ENCODE data around the gene ZSCAN22.
"Not testable (repeated sequence)": the region's sequence is repeated elsewhere in the genome, so short reads cannot be mapped to it uniquely, and the experiment has no call there.

Gene ZSCAN22

DNA sequence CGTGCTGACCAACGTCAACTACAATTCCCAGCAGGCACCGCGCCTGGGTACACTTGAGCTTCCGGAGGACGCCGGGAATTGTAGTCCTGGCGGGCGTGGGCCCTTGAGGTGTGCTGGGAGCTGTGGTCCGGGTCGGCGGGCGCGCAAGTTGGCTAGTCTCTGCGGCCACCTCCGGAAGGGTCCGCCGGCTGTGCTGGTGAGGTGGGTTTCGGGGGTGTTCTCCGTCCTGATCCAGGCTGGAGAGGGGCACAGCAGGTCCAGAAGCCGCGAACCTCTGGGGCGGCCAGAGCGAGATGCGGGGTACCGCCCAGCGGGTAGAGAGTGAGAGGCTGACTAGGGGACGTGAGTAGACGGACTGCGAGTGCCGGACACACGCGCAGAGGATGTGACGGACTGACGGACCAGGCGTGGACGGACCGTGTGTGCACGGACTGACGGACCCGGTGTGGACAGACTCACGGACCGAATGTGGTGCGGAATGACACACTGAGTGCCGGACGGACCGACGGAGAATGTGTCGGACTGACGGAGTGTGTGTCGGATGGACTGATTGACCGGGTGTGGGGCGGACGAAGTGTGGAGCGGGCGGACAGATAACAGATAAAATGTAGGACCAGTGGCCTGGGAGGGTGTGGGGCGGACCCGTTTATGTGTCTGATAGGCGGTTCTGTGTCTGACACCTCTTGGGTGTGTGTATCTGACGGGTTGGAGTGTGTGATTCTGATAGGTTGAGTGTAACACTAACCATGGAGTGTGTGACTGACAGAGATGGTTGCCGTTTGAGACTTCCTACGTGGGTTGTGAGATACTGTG is at the start of gene ZSCAN22:
TSS of gene ZSCAN22 (plus strand) at position 81 of the 813 bp plus-strand sequence. CDS start 7,809 bp downstream, outside the sequence.
- DNase-seq (ENCODE audit: low spot score): peak; percentile 94

DNA sequence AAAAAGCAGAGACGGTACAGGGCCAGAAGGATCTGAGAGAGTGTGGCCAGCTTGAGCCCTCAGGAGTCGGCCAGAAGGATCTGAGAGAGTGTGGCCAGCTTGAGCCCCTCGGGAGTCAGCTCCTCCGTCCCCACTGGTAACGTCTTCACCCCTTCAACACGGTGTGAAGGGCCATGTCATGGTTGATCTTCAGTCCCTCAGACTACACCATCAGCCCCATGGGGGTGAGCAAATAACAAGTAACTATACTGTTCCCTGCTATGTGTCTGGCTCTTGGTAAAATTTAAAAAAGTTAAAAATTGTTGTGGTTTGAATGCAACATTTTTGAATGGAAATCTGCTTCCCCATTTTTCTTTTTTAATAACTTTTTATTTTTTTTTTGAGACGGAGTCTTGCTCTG is 49.6 kb upstream of the ZSCAN22 start:
- no peak for DNase-seq (ENCODE audit: low spot score)

DNA sequence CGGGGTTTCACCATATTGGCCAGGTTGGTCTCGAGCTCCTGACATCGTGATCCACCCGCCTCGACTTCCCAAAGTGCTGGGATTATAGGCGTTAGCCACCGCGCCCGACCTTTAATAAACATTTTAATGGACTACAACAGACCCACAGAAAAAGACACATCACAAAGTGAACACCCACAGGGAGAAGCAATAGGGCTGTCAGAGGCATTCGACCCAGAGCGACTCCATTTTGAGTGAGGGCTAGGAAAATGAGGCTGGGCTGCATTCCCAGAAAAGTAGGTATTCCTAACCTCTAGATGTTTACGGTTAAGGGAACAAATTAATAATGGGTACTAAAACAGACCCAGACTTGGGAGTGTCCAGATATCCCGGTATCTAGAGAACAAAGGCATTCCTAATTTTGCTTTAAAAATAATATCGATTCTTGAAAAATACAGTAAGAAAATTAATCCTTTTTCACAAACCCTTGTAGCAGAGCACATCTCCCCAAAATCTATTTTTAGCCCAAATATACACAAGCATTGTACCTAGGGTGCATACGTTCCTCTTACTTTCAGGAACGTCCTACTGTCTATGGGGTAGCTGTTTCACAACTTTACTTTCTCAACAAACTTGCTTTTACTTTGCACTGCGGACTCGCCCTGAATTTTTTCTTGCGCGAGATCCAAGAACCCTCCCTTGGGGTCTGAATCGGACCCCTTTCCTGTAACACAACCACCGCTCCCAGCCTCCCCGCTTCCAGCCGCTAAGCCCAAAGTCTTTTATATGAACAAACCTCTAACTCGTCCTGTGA is 48.9 kb upstream of the ZSCAN22 start:
- no peak for DNase-seq (ENCODE audit: low spot score)

DNA sequence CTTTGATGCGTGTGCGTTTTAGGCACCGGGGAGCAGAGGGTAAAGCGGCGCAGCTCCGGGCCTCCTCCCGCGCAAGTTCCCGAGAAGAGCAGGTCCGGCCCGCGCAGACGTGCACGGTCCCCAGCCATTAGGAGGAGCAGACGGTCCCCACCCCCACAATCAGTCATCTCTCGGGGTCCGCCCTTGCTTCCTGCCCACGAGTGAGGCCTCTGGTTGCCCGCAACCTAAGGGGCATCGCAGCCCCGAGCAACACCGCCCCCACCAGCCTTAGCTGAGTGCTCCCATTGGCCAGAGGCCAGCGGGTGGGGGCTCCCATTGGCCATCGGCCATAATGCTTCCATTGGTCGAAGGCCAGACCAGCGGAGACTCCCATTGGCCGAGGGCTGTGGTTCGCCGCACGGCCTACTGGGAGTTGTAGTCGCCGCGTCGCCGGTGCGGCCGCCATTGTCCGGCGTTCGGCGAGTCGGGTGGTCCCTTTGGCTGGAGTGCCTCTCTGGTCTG is 48.2 kb upstream of the ZSCAN22 start, which contains the start of gene ZNF8:
TSS of gene ZNF8 (plus strand) at position 415 of the 501 bp plus-strand sequence. CDS start 127 bp downstream, outside the sequence.
- DNase-seq (ENCODE audit: low spot score): peak; percentile 98

DNA sequence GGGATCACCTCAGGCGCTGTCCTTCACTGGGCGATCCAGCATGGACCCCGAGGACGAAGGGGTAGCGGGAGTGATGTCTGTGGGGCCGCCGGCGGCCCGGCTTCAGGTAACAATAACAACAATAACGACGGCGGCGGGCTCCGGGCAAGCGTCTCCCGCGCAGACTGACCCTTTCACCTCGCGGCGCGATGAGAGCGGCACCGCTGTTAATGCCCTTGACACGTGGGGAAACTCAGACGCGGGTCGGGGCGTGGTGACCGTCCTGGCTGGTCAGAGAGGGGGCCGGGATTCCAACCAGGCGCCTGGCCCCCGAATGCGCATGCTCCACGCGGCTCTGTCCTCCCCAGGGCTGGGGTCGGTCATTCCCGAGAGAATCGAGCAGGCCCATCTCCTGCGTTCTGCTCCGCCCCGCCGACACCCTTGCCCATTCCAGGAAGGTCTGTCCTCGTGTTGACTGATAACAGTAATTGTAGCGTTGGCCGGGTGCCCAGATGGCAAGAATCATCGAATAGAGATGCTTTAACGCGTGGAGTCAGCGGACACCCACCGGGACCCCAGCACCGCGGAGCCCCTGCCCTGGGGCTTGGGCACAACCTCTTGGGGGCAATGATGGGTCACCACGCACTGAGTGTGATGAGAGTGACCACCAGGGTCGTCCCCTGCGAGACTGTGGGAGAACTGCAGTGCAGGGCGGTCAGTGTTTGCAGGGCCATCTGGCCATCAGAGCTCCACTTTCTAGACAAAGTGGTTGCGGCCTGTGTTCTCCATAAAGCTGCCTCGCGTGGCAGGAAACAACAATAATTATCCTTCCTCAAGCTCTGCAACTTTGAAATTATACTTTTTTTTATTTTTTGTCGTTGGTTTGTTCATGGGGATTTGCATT is 47.5 kb upstream of the ZSCAN22 start:
- peak; percentile 38 for DNase-seq (ENCODE audit: low spot score)

DNA sequence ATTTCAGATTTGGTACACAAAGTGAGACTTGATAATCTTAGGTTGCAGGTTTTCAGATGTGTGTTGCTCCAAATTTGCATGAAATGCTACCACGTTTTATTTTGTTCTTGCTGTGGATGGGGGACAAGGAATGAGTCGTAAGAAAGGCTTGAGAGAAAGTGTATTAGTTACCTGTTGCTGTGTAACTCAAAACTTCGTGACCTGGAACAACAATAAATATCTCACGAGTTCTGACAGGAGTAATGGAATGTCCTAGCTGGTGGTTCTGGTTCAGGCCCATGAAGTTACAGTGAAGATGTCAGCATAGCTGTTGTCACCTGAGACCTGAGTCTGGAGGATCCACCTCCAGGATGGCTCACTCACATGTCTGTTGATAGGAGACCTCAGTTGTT is 46.9 kb upstream of the ZSCAN22 start:
- DNase-seq (ENCODE audit: low spot score): no peak

DNA sequence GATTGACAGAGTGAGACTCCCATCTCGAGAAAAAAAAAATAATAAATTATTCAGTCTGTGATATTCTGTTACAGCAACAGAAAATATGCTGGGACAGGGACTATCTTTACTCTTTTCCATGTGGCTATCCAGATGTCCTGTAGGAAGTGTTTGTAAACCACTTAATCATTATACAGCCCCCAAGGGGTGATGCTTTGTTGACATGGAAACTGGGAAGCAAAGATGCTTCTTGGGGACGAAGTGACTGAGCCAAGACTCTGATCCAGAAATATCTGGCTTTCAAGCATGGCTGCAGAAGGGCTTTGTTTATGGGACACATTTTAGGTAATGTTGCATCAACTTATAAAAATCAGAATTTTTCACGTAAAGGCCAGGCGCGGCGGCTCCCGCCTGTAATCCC is 42.6 kb upstream of the ZSCAN22 start:
- no peak for DNase-seq (ENCODE audit: low spot score)

DNA sequence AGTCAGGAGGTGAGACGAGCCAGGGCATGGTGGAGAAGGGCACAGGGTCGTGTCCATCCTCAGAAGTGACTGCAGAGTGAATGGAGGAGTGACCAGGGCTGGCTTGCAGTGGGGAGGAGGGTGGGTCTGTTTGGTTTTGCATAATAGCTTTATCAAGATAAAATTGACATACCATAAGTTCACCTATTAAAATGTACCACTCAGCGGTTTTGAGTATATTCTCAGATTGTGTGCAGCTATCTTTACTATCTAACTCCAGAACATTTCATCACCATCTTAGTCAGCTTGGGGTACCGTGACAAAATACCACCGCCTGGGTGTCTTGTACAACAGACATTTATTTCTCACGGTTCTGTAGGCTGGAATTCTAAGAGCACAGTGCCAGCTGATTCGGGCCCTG is 34.9 kb upstream of the ZSCAN22 start:
- DNase-seq (ENCODE audit: low spot score): no peak

DNA sequence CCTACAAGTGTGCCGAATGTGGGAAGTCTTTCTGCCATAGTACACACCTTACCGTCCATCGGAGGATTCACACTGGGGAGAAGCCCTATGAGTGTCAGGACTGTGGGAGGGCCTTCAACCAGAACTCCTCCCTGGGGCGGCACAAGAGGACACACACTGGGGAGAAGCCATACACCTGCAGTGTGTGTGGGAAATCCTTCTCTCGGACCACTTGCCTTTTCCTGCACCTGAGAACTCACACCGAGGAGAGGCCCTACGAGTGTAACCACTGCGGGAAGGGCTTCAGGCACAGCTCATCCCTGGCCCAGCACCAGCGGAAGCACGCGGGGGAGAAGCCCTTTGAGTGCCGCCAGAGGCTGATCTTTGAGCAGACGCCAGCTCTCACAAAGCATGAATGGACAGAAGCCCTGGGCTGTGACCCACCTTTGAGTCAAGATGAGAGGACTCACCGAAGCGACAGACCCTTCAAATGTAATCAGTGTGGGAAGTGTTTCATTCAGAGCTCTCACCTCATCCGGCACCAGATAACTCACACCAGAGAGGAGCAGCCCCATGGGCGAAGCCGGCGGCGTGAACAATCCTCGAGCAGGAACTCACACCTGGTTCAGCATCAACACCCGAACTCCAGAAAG is 31.9 kb upstream of the ZSCAN22 start:
- no peak for DNase-seq (ENCODE audit: low spot score)

DNA sequence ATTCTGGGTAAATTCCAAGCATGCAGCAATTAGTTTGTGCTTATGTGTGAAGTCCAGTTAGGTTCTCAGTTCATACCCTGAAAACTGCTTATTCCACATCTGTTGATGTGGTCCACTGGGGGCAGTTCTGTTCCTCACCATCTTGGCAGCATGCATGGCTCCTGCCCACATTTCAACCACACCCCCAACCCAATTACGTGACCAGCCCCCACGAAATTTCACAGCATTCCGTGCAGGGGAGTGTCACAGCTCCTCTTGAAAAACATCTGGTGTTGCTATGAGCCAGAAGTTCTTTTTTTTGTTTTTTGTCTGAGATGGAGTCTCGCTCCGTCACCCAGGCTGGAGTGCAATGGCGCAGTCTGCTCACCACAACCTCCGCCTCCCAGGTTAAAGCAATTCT is 30.7 kb upstream of the ZSCAN22 start:
- no peak for DNase-seq (ENCODE audit: low spot score)

DNA sequence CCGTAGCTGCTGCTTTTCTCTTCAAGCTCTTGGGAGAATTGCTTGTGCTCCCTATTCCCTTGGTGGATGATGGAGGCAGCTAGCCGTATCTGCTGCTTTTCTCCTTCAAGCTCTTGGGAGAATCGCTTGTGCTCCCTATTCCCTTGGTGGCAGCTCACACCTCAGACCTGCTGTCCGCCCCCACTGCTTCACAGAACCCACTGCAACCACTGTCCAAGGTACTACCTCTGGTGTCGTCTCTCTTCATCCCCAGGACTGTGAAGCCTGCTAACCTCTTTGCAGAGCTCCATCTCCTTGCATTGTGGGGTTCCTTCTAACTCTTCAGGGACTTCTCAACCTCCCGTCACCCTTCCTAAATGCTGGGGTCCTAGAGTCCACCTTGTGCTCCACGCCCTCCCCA is 26.2 kb upstream of the ZSCAN22 start:
- no peak for DNase-seq (ENCODE audit: low spot score)

DNA sequence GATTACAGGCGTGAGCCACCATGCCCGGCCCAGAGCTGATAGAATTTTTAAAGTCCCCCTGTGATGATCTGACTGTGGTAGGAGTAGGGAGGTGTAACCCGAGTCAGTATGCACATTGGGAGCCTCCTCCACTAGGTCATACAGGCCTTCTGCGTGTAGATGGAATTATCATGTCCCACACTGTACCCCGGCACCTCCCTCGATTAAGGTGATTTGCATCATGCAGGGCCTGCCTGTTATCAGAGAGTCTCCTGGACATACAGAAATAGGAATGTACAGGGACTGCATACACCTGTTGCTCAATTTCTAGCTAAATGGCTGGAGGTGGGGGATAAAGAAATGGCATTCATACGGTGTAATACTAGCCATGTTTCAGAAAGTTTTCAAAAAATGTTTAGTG is 22.5 kb upstream of the ZSCAN22 start:
- DNase-seq (ENCODE audit: low spot score): no peak

DNA sequence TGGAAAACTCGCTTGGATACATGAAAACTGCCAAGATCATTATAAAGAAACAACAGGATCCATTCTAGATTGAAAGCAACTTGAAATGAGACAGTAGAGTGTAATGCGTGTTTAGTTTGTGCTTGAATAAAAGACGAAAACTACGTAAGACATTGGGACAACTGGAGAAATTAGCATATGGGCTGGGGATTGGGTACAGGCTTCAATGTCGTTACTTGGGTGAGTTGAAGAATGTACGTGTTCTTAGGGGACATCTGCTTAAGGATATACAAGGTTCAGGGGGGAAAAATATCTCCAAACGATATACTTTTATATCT is 22.1 kb upstream of the ZSCAN22 start:
- no peak for DNase-seq (ENCODE audit: low spot score)

DNA sequence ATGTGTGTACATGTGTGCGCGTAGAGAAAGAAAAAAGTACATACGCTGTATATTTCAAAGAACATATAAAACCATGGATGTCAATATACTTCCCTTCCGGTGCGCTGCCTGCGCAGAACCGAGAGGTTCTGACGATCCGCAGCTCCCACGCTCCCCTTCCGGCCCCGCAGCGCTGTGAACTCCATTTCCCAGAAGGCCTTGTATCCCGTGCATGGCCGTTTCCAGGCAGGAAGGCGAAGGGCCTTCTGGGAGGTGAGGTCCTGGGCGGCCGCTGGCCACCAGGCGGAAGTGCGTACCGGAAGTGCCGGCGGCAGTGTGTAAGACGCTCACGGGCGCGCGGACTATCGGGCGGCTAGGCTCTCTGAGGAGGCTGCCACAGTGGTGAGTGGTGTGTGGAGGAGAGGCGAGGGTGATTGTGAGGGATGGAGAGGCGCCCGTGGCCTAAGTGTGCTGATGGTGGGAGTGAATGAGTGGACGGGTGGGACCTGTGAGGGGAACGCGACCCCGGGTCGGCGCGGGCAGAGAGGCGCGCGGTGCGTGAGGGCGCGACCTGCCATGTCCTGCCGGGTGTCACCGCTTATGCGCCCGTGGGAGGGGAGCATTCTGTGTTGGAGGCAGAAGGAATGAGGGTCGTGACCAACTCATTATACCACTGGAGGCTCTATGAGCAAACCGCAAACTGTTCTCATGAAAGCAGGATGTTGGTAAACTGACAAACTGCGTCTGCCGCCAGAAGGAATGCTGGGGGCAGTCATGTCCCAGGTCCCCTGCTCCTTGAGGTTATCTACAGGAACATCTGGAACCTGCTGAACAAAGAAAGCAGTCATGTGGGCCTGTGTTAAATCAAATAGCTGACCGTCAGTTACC is 21.5 kb upstream of the ZSCAN22 start, which contains the start of gene ERVK3-1:
TSS of gene ERVK3-1 (plus strand) at position 313 of the 867 bp plus-strand sequence. CDS start 6,792 bp downstream, outside the sequence.
- peak; percentile 99 for DNase-seq (ENCODE audit: low spot score)

DNA sequence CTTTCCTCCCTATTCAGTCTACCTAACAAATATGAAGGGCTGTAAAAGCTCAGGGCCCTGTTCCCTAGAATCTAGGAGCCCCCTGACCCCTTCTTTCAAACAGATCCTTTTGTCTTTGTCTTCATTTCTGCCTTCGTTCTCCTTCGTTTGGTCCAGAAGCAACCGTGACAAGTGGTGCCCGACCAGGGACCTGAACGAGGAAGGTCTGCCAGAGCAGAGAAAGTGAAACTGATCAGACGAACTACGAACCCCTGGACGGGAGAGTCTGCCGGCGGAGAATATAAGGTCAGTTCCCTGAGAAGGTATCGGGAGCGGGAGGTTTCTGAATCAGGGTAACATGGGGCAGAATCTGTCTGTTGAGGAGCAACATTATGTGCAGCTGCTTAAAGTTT is 20.9 kb upstream of the ZSCAN22 start:
- DNase-seq (ENCODE audit: low spot score): no peak

DNA sequence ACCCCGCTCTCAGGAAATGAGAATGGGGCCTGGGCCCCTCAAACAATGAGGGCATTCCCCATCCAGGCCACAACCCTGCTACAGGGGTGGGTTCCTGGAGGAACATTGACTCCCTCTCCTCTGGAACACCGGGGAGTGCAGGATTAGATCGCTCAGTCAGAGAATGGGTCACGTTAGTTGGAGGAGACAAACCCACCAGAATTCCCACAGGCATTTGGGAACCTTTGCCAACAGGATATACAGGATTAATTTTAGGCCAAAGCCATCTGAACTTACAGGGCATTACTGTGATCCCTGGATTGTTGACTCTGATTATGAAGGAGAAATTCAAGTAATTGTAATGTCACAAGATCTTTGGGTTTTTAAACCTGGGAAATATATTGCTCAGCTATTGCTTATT is 19.1 kb upstream of the ZSCAN22 start:
- no peak for DNase-seq (ENCODE audit: low spot score)

DNA sequence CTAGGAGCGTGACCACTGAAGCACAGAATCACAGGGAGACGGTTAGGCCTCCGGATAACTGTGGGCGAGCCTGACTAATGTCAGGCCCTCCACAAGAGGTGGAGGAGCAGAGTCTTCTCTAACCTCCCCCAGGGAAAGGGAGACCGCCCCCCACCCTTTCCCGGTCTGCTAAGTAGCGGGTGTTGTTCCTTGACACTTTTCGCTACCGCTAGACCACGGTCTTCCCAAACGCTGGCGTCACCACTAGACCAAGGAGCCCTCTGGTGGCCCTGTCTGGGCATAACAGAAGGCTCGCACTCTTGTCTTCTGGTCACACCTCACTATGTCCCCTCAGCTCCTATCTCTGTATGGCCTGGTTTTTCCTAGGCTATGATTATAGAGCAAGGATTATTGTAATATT is 16.1 kb upstream of the ZSCAN22 start:
- not testable (repeated sequence) for DNase-seq (ENCODE audit: low spot score)

DNA sequence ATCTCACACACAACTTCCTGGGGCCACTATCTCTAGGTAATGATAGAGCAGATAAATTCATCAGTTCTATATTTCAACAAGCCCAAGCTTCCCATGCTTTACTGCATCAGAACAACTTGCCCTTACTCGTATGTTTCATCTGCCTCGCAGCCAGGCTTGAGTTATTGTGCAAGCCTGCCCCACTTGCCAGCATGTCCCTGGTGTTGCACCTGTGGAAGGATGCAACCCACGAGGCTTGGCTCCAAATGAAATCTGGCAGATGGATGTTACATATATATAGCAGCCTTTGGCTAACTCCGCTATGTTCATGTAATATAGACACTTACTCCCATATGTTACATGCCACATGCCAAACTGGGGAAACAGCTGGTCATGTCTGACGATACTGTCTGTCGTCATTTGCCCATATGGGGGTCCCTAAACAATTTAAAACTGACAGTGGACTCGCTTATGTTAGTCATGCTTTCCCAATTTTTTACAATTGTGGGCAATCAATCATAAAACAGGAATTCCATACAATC is 15.4 kb upstream of the ZSCAN22 start:
- DNase-seq (ENCODE audit: low spot score): no peak

DNA sequence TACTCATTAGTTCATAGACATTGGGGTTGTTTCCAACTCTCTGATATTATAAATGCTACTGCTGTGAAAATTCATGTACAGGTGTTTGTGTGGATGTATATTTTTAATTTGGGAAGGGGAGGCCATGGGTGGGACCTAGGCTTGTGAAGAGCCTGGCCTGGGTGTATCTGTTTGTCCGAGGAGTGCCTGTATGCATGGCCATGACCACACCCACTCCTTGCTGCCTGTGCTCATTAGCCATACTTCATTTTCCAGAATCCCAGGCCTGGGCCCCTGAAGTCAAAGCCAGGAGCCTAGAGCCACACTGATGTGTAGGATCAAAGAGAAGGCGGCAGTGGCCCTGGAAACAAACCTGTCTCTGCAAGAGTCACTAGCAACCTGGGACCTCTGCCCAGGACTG is 11.2 kb upstream of the ZSCAN22 start:
- no peak for DNase-seq (ENCODE audit: low spot score)

DNA sequence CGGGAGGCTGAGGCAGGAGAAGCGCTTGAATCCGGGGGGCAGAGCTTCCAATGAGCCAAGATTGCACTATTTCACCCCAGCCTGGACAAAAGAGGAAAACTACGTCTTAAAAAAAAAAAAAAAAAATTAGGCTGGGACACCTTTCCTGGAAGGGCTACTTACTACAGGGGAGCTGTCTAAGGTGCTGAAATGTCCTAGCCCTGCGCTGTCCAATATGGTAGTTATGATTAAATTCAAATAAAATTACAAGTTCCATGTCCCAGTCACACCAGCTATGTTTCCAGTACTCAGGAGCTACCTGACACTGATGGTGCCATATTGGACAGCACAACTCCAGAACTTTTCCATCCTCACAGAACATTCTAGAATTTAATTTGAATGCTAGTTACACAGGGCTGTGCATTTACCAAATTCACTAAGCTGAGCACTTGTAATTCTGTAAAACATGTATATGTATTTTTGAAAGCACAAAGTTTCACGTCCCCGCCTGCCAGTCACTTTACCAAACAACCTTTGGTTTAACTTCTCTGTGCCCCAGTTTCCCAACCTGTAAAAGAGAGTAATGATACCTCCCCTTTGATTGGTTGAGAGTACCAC is 9.2 kb upstream of the ZSCAN22 start:
- DNase-seq (ENCODE audit: low spot score): peak; percentile 18
